ENCODE data around the gene BRI3.

Gene BRI3

DNA sequence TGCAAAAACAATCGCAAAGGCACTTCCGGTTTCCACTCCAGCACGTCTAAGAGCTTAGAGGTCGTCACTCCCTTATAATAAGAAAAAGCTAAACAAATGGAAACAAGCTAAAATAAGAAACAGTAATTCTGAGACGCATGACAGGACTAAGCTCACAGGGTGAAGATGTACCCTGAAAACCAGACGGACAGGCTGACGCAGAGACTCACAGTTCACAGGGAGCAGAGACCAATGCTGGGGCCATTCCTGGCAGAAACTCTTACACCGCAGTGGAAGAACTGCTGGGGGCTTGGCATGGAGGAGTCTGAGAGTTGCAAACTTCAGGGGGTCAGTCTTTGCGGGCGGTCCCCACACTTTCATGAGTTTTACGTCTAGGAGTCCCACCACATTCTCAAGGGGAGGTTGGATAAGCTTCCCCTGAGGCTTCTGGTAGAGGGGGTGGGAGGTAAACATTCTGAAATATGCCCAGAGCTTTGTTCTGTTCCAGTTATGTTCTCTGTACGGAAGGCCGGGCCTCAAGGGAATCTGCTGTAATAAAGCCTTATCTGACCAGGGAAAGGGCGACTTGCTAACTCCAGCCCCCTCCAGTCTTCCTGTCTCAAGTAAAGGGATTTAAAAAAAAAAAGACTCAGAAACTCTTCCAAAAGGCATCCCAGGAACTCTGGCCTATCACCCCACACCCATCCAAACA lies 47.8 kb downstream of the BRI3 start:
- TF ChIP-seq, protein P1, sequence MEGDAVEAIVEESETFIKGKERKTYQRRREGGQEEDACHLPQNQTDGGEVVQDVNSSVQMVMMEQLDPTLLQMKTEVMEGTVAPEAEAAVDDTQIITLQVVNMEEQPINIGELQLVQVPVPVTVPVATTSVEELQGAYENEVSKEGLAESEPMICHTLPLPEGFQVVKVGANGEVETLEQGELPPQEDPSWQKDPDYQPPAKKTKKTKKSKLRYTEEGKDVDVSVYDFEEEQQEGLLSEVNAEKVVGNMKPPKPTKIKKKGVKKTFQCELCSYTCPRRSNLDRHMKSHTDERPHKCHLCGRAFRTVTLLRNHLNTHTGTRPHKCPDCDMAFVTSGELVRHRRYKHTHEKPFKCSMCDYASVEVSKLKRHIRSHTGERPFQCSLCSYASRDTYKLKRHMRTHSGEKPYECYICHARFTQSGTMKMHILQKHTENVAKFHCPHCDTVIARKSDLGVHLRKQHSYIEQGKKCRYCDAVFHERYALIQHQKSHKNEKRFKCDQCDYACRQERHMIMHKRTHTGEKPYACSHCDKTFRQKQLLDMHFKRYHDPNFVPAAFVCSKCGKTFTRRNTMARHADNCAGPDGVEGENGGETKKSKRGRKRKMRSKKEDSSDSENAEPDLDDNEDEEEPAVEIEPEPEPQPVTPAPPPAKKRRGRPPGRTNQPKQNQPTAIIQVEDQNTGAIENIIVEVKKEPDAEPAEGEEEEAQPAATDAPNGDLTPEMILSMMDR (IDR thresholded peaks at IDR 0.05; ENCODE audit: control insufficient read depth, insufficient read depth, low read depth, low read length, missing control alignments), result no peak
- no peak overlapping the region for H3K4me3 ChIP-seq (ENCODE audit: control insufficient read depth, low read depth, low read length)
- no peak for DNase-seq (ENCODE audit: low read depth)

DNA sequence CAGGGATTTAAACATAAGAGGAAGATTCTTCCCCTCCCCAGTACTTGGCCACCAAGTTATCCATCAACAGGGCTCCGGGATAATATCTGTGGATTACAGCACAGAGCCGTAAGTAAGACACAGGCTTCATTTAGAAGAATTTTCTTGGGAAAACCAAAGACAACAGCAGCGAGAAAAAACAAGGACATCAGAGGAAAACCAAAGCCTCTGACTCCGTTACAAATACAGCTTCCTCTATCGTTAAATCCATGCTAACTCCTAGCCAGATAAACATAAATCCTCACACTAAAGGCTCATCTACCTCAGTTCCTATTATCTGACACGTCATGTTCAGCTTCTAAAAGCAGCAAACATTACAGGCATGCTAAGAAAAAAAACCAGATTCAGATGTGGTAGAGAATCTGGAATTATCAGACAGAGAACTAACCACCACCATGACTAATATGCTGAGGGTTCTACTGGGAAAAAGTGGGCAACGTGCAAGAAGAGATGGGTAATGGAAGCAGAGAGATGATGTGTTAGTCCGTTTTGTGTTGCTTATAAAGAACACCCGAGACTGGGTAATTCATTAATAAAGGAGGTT lies 48.4 kb downstream of the BRI3 start:
- TF ChIP-seq, protein P1 (IDR thresholded peaks at IDR 0.05; ENCODE audit: control insufficient read depth, insufficient read depth, low read depth, low read length, missing control alignments), result no peak
- no peak overlapping the region for H3K4me3 ChIP-seq (ENCODE audit: control insufficient read depth, low read depth, low read length)
- DNase-seq (ENCODE audit: low read depth), result peak; percentile 82

DNA sequence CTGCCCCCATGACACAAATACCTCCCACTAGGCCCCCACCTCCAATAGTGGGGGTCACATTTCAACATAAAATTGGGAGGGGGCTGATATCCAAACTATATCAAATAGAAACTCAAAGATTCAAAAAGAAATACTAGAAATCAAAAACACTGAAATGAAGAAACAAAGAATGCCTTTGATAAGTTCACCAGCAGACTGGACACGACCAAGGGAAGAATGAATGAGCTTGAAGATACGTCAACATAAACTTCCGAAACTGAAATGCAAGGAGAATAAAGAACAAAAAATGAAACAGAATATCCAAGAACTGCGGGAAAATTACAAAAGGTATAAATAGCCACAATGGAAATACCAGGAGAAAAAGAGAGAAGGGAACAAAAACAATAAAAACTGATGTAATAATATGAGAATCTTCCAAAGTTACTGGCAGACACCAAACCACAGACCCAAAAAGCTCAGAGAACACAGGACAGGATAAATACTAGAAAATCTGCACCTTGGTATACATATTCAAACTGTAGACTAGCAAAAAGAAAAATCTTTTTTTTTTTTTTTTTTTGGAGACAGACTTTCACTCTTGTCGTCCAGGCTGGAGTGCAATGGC lies 49.5 kb downstream of the BRI3 start:
- TF ChIP-seq, protein P1 (IDR thresholded peaks at IDR 0.05; ENCODE audit: control insufficient read depth, insufficient read depth, low read depth, low read length, missing control alignments), result no peak
- H3K4me3 ChIP-seq (ENCODE audit: control insufficient read depth, low read depth, low read length), result no peak overlapping the region
- DNase-seq (ENCODE audit: low read depth), result no peak

DNA sequence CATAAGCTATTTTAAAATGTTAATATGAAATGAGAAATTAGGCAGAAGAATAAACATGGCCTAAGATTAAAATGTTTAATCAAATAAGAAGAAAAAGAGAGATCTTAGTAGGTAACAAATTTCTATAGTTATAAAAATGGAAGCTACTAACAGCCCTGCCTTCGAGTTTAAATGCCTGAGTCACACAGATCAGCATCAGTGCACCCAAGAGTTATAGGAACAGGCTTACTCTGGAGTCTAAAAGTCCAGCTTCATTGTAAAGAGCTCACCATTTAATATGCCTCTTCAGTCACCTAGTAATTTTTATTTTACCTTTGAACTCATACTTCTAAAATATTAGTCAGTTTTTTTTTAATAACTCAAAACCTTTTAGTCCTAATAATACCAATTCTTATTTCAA lies 52.6 kb downstream of the BRI3 start:
- H3K4me3 ChIP-seq (ENCODE audit: control insufficient read depth, low read depth, low read length), result no peak overlapping the region
- DNase-seq (ENCODE audit: low read depth), result no peak
- TF ChIP-seq, protein P1 (IDR thresholded peaks at IDR 0.05; ENCODE audit: control insufficient read depth, insufficient read depth, low read depth, low read length, missing control alignments), result no peak

DNA sequence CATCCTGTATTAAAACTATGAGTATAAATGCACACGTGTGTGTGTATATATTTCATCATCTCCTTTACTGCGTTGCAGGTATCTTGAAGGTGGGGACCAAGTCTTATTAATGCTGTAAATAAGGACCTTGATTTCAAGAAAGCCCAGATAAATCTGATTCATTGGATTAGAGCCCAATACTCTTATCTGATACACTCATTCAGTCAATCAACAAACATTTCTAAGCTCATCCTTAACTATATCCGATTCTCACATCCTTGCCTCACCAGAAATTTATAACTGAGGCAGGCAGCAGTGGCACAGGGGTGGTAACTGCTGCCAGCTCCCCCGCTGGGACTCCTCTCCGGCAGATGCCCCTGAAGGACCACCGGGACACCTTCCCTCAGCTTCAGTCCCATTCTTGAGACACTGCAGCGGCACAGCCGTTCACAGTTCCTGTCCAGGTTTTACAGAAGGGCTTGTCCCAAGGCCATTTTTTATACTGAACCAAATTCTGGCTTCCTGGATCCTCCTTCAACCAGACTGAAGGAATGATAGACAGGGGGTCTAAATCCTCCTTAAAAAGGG lies 54.0 kb downstream of the BRI3 start:
- H3K4me3 ChIP-seq (ENCODE audit: control insufficient read depth, low read depth, low read length), result no peak overlapping the region
- TF ChIP-seq, protein P1 (IDR thresholded peaks at IDR 0.05; ENCODE audit: control insufficient read depth, insufficient read depth, low read depth, low read length, missing control alignments), result no peak
- no peak for DNase-seq (ENCODE audit: low read depth)

DNA sequence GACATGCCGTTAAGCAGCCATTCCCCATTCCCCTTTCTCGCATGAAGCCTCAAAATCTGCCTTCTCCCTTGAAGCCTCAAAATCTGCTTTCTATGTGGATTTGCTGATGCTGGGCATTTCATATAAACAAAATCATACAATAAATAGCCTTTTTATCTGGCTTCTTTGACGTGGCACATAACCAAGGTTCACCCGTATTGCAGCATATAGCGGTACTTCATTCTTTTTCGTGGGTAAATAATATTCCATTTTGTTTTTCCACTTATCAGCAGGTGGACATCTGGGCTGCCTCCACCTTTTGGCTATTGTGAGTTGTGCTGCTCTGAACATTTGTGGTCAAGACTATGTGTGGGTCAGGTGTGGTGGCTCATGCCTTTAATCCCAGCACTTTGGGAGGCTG lies 57.0 kb downstream of the BRI3 start:
- TF ChIP-seq, protein P1 (IDR thresholded peaks at IDR 0.05; ENCODE audit: control insufficient read depth, insufficient read depth, low read depth, low read length, missing control alignments), result no peak
- H3K4me3 ChIP-seq (ENCODE audit: control insufficient read depth, low read depth, low read length), result no peak overlapping the region
- no peak for DNase-seq (ENCODE audit: low read depth)

Data from AG09309 (cell line).